ENCODE data around the gene IFRD1. TPM values are rescaled to one million over a fixed set of nuclear protein-coding genes. Genes with fewer than 3 reads are reported as not detected.

Gene IFRD1
- total and polyA plus RNA-seq, 2 experiments from 2014 or later = 69.9 to 114 TPM

GRCh38 chr7:112476390-112477052, 26.3 kb downstream of the IFRD1 start:
- TF ChIP-seq EZH2phosphoT487 (IDR thresholded peaks at IDR 0.05; ENCODE audit: low read depth, severe bottlenecking, unreplicated experiment) = no peak
- TF ChIP-seq CTCF (IDR thresholded peaks at IDR 0.05; ENCODE audit: poor library complexity) = no peak
- no peak for TF ChIP-seq EZH2 (IDR thresholded peaks at IDR 0.05; ENCODE audit: borderline replicate concordance)

GRCh38 chr7:112481121-112481736, 31.0 kb downstream of the IFRD1 start:
- H2AFZ ChIP-seq = no peak overlapping the region
- DNase-seq (ENCODE audit: low spot score) = no peak
- H3K27ac ChIP-seq = peak overlapping the region; percentile 18
- no peaks in the 10 kb centered on the region for H3K27me3 ChIP-seq
- no peaks in the 10 kb centered on the region for H3K79me2 ChIP-seq
- no peak overlapping the region for H3K4me2 ChIP-seq
- no peaks in the 10 kb centered on the region for H3K36me3 ChIP-seq (replicated peaks; ENCODE audit: insufficient read depth, low read depth)
- no peaks in the 10 kb centered on the region for H3K9me2 ChIP-seq (replicated peaks; ENCODE audit: insufficient read depth)
- no peaks in the 10 kb centered on the region for H4K20me1 ChIP-seq (ENCODE audit: insufficient read depth, poor library complexity, severe bottlenecking)
- no peak for TF ChIP-seq CTCF (IDR thresholded peaks at IDR 0.05; ENCODE audit: poor library complexity)
- TF ChIP-seq EZH2phosphoT487 (IDR thresholded peaks at IDR 0.05; ENCODE audit: low read depth, severe bottlenecking, unreplicated experiment) = no peak
- TF ChIP-seq EZH2 (IDR thresholded peaks at IDR 0.05; ENCODE audit: borderline replicate concordance) = no peak
- H3K9me3 ChIP-seq (ENCODE audit: low read depth) = no peaks in the 10 kb centered on the region
- WGBS (ENCODE audit: low lambda C conversion rate, missing lambda C conversion rate) = 89% methylated on average over 2 of the region's 2 CpGs
- H3K4me3 ChIP-seq = no peak overlapping the region
- H3K4me1 ChIP-seq (ENCODE audit: insufficient read depth) = peaks cover 8% of the 10 kb centered on the region

More at GRCh38 chr7:112476390-112477052, 26.3 kb downstream of the IFRD1 start:
- DNase-seq (ENCODE audit: low spot score) = no peak
- no peaks in the 10 kb centered on the region for H3K27me3 ChIP-seq
- no peak overlapping the region for H3K27ac ChIP-seq
- H3K79me2 ChIP-seq = no peaks in the 10 kb centered on the region
- no peaks in the 10 kb centered on the region for H4K20me1 ChIP-seq (ENCODE audit: insufficient read depth, poor library complexity, severe bottlenecking)
- H3K9me3 ChIP-seq (ENCODE audit: low read depth) = no peaks in the 10 kb centered on the region
- no peak overlapping the region for H2AFZ ChIP-seq
- H3K36me3 ChIP-seq (replicated peaks; ENCODE audit: insufficient read depth, low read depth) = no peaks in the 10 kb centered on the region
- H3K9me2 ChIP-seq (replicated peaks; ENCODE audit: insufficient read depth) = no peaks in the 10 kb centered on the region
- no peak overlapping the region for H3K4me2 ChIP-seq
- no peaks in the 10 kb centered on the region for H3K4me1 ChIP-seq (ENCODE audit: insufficient read depth)
- no peak overlapping the region for H3K4me3 ChIP-seq
- 98% methylated on average over 8 of the region's 8 CpGs for WGBS (ENCODE audit: low lambda C conversion rate, missing lambda C conversion rate)

- peaks cover 8% of the 10 kb centered on the region for H3K4me1 ChIP-seq (ENCODE audit: insufficient read depth)
- no peak overlapping the region for H3K4me2 ChIP-seq
- no peaks in the 10 kb centered on the region for H4K20me1 ChIP-seq (ENCODE audit: insufficient read depth, poor library complexity, severe bottlenecking)
- no peak overlapping the region for H3K4me3 ChIP-seq
- peak overlapping the region; percentile 39 for H3K27ac ChIP-seq
- H3K27me3 ChIP-seq = no peaks in the 10 kb centered on the region
- H3K36me3 ChIP-seq (replicated peaks; ENCODE audit: insufficient read depth, low read depth) = no peaks in the 10 kb centered on the region
- H3K9me2 ChIP-seq (replicated peaks; ENCODE audit: insufficient read depth) = no peaks in the 10 kb centered on the region
- H3K79me2 ChIP-seq = no peaks in the 10 kb centered on the region
- 57% methylated on average over 3 of the region's 3 CpGs for WGBS (ENCODE audit: low lambda C conversion rate, missing lambda C conversion rate)
- no peaks in the 10 kb centered on the region for H3K9me3 ChIP-seq (ENCODE audit: low read depth)
- no peak for TF ChIP-seq CTCF (IDR thresholded peaks at IDR 0.05; ENCODE audit: poor library complexity)
- no peak for TF ChIP-seq EZH2phosphoT487 (IDR thresholded peaks at IDR 0.05; ENCODE audit: low read depth, severe bottlenecking, unreplicated experiment)
- TF ChIP-seq EZH2 (IDR thresholded peaks at IDR 0.05; ENCODE audit: borderline replicate concordance) = no peak
- H2AFZ ChIP-seq = no peak overlapping the region
- DNase-seq (ENCODE audit: low spot score) = peak; percentile 48
Measured at GRCh38 chr7:112481833-112482670, 31.8 kb downstream of the IFRD1 start.

Data from hepatocyte (in vitro differentiated cells).